EH (cell line): ENCODE results near the gene IQCK.

Experiments used
- DNase-seq: peaks from one replicate; pipeline ENCODE4 v3.0.0-alpha.2; 2015; ENCODE audit warnings: low read depth

IQCK gene

DNA sequence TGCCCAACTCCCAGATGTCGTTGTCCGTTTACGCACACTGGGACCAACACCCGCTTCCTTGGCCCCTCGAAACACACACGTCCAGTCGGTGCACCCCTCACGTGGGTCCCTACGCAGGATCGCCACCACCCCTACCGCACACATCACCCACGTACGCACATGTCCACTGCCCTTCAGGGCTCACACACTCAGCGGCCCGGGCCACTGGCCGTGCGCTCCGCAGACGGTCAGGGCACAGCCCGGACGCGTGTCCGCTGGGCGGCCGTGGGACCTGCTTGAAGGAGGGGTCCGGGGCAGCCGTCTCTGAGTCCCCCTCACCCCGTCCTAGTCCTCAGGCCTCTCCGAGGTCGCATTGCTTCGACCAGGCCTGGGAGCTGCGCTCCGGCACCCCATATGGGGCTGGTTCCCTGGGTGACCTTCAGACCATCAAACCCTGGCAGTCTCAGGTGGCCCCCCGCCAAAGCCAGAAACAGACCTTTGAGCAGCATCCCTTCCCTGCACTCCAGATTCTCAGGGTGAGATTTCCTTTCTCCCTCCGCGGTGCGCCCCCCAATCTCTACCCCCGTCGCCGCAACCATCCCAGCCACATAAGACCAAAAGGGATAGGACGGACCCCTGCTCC lies 167.5 kb downstream of the IQCK start:
- DNase-seq, result no peak

DNA sequence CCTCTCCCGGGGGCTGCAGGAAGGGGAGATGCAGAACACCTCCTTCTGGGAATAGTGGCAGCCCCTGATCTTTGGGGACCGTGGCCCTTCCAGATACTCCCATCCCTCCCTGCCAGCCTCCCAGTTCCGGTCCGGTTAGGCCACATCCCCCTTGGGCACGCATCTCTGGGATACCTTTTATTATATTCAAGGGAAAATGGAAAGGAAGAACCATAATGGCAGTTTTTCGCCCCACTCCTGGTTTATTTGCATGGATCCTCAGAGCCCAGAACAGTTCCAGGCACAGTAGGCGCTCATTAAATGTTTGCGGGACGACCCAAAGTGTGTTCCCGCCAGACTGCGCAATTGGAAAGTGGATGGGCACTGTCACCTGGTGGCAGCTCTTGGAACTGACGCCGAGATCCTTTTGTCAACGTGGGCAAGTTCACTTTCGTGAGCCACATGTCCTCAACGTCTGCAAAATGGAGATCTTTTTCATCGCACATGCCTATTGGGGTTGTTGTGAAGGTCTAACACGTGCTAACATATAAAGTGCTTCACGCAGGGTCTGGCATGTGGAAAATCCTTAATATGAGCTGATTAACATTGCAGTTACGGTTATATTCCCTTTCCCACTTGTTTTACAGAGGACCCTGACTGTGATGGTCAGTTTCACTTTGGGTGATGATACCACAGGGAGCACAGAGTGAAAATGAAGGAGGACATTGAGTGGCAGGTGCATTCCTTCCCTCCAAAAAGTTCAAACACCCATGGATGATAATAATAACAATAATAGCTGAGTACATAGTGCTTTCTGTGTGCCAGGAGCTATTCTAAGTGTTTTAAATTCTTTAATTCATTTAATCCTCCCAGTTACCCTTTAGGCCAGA lies 168.2 kb downstream of the IQCK start:
- DNase-seq, result peak; percentile 73

DNA sequence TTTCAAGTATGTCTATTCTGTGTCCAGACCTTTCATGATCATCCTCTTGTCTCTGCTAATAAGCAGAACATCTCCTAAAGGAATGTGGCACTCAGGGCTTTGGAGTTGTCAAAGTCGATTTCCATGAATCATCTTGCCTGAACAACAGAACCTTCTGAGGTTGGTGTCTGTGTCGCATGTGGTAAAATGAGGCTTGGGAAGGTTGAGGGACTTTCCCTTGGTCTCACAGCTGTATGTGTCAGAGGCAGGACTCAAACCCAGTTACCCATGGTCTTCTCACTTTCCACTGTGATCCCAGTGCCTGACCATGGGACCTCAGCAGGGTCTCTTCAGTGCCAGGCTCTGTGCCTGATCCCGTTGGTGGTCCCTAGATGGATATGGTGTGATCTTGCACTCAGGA lies 170.8 kb downstream of the IQCK start:
- DNase-seq, result no peak

DNA sequence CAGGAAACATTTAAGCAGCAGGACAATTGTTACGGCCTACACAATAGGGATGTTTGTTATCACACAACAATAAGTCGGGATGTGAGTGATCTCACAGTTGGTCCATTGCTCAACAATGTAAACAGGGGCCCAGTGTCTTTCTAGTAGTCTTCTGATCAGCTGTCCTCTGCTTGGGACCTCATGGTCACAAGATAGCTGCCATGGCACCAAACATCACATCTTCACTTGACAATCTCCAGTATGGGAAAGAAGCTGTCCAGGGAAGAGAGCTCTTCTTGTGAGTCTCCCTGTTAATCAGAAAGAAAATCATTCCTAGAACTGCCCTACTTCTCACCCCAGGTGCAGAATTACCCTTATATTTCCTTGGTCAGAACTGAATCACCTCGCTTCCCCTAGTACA lies 172.8 kb downstream of the IQCK start:
- DNase-seq, result no peak

DNA sequence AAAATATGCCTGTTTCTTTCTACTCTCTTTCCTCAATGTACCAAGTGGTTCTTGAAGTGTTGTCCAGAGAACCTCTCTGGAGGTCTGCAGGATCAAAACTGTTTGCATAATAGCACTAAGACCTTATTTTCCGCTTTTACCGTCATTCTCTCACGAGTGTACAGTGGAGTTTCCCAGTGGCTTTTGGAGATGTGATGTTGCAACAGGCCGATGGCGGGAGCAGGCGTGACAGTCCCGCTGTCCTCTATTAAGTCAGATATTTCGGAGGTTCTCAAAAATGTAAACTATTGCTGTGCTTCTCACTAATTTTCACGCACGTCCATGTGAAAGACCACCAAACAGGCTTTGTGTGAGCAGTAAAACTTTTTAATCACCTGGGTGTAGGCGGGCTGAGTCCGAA lies 174.8 kb downstream of the IQCK start:
- DNase-seq, result no peak

GRCh38 chr16:19894586-19894985 lies 176.5 kb downstream of the IQCK start:
- no peak for DNase-seq

DNA sequence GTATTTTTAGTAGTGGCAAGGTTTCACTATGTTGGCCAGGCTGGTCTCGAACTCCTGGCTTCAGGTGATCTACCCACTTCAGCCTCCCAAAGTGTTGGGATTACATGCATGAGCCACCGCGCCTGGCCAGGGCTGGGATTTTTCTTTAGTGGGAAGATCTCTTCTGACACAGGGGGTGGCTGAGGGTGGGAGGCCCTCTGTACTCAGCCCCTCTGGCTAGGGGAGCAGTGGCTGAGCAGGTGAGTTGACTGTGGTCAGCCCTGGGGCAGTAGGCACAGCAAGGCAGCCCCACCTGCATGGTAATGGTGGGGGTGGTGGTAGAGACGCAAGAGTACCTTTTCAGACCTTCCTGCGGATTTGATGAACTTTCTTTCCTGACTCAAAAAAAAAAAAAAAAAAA lies 178.9 kb downstream of the IQCK start:
- no peak for DNase-seq

- DNase-seq, result no peak
Measured at GRCh38 chr16:19898166-19898565, 180.1 kb downstream of the IQCK start.

DNA sequence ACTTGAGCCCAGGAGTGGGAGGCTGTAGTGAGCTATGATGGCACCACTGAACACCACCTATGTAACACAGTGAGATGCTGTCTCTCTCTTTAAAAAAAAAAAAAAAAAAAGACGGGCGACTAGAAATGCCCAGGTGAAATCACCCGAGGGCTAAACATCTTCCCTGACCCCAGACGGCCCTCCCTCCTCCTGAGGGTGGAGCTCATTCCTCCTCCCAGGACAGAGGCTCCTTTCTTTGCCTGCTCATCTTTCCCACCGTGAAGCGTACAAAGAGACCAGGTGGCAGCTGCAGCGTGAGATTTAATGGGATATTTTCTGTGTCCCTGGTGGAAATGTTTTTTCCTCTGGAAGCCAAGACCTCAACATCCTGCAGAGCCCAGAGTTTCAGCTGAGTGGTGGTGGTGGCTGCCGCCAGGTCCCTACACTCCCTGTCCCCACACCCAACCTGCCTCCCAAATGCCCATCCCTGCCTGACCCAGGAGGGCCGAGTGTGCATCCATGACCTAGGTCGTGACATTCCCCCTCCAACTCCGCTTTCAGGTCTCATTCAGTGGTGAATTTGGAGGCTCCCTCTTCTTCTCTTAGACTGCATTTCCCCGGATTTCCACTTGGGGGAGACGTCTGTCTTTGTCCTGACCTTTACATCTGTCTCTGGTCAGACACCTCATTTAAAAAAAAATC lies 181.0 kb downstream of the IQCK start:
- peak; percentile 56 for DNase-seq

- no peak for DNase-seq
Measured at GRCh38 chr16:19899605-19899955, 181.5 kb downstream of the IQCK start.

DNA sequence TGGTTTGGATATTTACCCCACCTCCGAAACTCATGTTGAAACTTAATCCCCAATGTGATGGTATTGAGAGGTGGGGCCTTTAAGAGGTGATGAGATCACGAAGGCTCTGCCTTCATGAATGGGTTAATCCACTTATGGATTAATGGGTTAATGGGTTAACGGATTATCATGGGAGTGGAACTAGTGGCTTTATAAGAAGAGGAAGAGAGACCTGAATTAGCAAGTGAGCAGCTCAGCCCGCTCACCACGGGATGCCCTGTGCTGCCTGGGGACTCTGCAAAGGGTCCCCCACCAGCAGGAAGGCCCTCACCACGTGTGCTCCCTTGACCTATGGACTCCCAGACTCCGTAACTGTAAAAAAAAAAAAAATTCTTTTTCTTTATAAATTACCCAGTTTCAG lies 183.1 kb downstream of the IQCK start:
- DNase-seq, result no peak

GRCh38 chr16:19907161-19907992 lies 189.3 kb downstream of the IQCK start:
- peak; percentile 66 for DNase-seq
